A549 treated with RU486 at 1 μM for 4 hours (cell line): Measurements from ENCODE around the gene PIGP. TPM values are rescaled to one million over a fixed set of nuclear protein-coding genes. Genes with fewer than 3 reads are reported as not detected.

Source experiments
- total RNA-seq: library from RNA; stranded (reverse); fragments of 200-300 nt; extraction: Qiagen RNA extraction; gene quantifications from 5 replicates; pipeline ENCODE4 v1.2.3, GENCODE V29; 2022; ENCODE audit warnings: low read depth

PIGP gene
- 7.3 to 16.6 TPM (median 15.6 TPM) in 5 replicates for total RNA-seq

GRCh38 chr21:37072988-37073416 is at the start of gene PIGP, which contains the start of gene TTC3:
PIGP (minus strand) TSS chr21:37073071; CDS start chr21:37072515, 556 bp downstream.
TTC3 (plus strand) TSS chr21:37073254; CDS start chr21:37087258, 14,004 bp downstream.

Other genes with a start within 250 kb of the PIGP start
- 4.5 to 8.4 TPM (median 6.9 TPM) in 5 replicates for gene HLCS, start 106.4 kb downstream of the PIGP start, total RNA-seq
- 0.40 to 0.77 TPM (median 0.59 TPM) in 5 replicates for gene RIPPLY3, start 66.4 kb downstream of the PIGP start, total RNA-seq
- 20.3 to 44.6 TPM (median 31.3 TPM) in 5 replicates for gene TTC3, start 183 bp upstream of the PIGP start, total RNA-seq
- gene VPS26C, start 194.3 kb upstream of the PIGP start, total RNA-seq, result 23.5 to 32.7 TPM (median 28.0 TPM) in 5 replicates